Thoracic aorta (tissue), 2 donors: Measurements from ENCODE around the gene IL13RA1. TPM values are rescaled to one million over a fixed set of nuclear protein-coding genes. Genes with fewer than 3 reads are reported as not detected.
"Not testable (repeated sequence)": the region's sequence is repeated elsewhere in the genome, so short reads cannot be mapped to it uniquely, and the experiment has no call there.

Experiments used
- ATAC-seq: fragments of 150-250 bp; one replicate; pipeline ENCODE4 v1.8.0; 2017; ENCODE audit warnings: low read depth; ENCODE audit not compliant: insufficient number of reproducible peaks, low FRiP score
- DNase-seq: peaks from one replicate; pipeline ENCODE4 v3.0.0-alpha.2; 2020; ENCODE audit warnings: low spot score
- H3K27ac ChIP-seq, 2 donors: fragments of 200-600 bp; sonication (generic); 1 replicate in 1 of 2; 2 replicates in 1 of 2; pipeline ENCODE4 v1.5.1; 2016; ENCODE audit warnings: mild to moderate bottlenecking in 2 of 2, moderate library complexity in 2 of 2
- H3K27me3 ChIP-seq: fragments of 200-600 bp; sonication (generic); replicated peaks from 2 replicates; pipeline ENCODE4 v1.6.0; 2016; ENCODE audit warnings: mild to moderate bottlenecking; ENCODE audit not compliant: insufficient read depth
- H3K36me3 ChIP-seq: fragments of 200-600 bp; sonication (generic); one replicate; pipeline ENCODE4 v1.5.1; 2016
- H3K4me1 ChIP-seq, 2 donors: fragments of 200-600 bp; sonication (generic); 1 replicate in 1 of 2; 2 replicates in 1 of 2; pipeline versions ENCODE4 v1.5.1 to v1.6.0; 2016; ENCODE audit warnings: low read depth in 2 of 2, mild to moderate bottlenecking in 1 of 2; ENCODE audit not compliant: control insufficient read depth in 1 of 2
- H3K4me3 ChIP-seq: fragments of 200-600 bp; sonication (generic); 2 replicates; pipeline ENCODE4 v1.5.1; 2016; ENCODE audit warnings: mild to moderate bottlenecking
- H3K9me3 ChIP-seq: fragments of 200-600 bp; sonication (generic); 2 replicates; pipeline ENCODE4 v1.5.1; 2016
- CTCF ChIP-seq: fragments of 200-600 bp; sonication (generic); IDR thresholded peaks from one replicate; pipeline ENCODE4 v1.5.1; 2019; ENCODE audit warnings: antibody characterized with exemption
- total RNA-seq, 2 donors: library from RNA; depleted of rRNA; stranded (reverse); fragments of >200 nt; gene quantifications; one replicate each; pipeline versions ENCODE4 v1.1.0 to v1.2.3, GENCODE V29; 2016

IL13RA1 gene
- total RNA-seq, 2 donors from 2014 or later: 109 to 110 TPM

GRCh38 chrX:118706681-118707080, 20.7 kb upstream of the IL13RA1 start:
- DNase-seq: no peak
- Histone ChIP-seq H3K27ac (no peak overlapping the region), H3K27me3 (no peaks in the 10 kb centered on the region), H3K9me3 (no peaks in the 10 kb centered on the region), H3K4me3 (no peak overlapping the region), H3K36me3 (no peaks in the 10 kb centered on the region), H3K4me1 (no peaks in the 10 kb centered on the region)
- no peak for TF ChIP-seq CTCF
- no peak for ATAC-seq

GRCh38 chrX:118714521-118714920, 12.9 kb upstream of the IL13RA1 start:
- DNase-seq: no peak
- Histone ChIP-seq H3K4me3 (no peak overlapping the region), H3K27me3 (no peaks in the 10 kb centered on the region), H3K36me3 (no peaks in the 10 kb centered on the region), H3K4me1 (no peaks in the 10 kb centered on the region), H3K9me3 (no peaks in the 10 kb centered on the region), H3K27ac (no peak overlapping the region)
- no peak for TF ChIP-seq CTCF
- ATAC-seq: no peak

GRCh38 chrX:118715917-118716316, 11.5 kb upstream of the IL13RA1 start:
- not testable (repeated sequence) for DNase-seq, H3K4me1 ChIP-seq, H3K9me3 ChIP-seq, H3K27ac ChIP-seq, H3K36me3 ChIP-seq, H3K4me3 ChIP-seq, H3K27me3 ChIP-seq, ATAC-seq

- H3K27ac ChIP-seq, DNase-seq, H3K27me3 ChIP-seq, H3K4me3 ChIP-seq, H3K9me3 ChIP-seq, H3K4me1 ChIP-seq, ATAC-seq, H3K36me3 ChIP-seq: not testable (repeated sequence)
These were observed 10.6 kb upstream of the IL13RA1 start for GRCh38 chrX:118716833-118717232.

- no peaks in the 10 kb centered on the region for H3K27me3 ChIP-seq
- no peak overlapping the region for H3K27ac ChIP-seq
- no peaks in the 10 kb centered on the region for H3K36me3 ChIP-seq
- ATAC-seq (no peak), DNase-seq (no peak)
- no peak for TF ChIP-seq CTCF
- H3K4me1 ChIP-seq: no peaks in the 10 kb centered on the region
- H3K4me3 ChIP-seq: no peak overlapping the region
- no peaks in the 10 kb centered on the region for H3K9me3 ChIP-seq
These were observed 9.6 kb upstream of the IL13RA1 start for GRCh38 chrX:118717678-118718391.

- Histone ChIP-seq H3K36me3 (no peaks in the 10 kb centered on the region), H3K4me3 (no peak overlapping the region), H3K27ac (no peak overlapping the region), H3K9me3 (no peaks in the 10 kb centered on the region), H3K4me1 (no peaks in the 10 kb centered on the region), H3K27me3 (no peaks in the 10 kb centered on the region)
- ATAC-seq: no peak
- no peak for TF ChIP-seq CTCF
- no peak for DNase-seq
These were observed 8.7 kb upstream of the IL13RA1 start for GRCh38 chrX:118718737-118719136.
